Cardiac muscle cell (in vitro differentiated cells and primary cell): ENCODE data around the gene RIOK2. TPM values are rescaled to one million over a fixed set of nuclear protein-coding genes. Genes with fewer than 3 reads are reported as not detected.
"Not testable (repeated sequence)": the region's sequence is repeated elsewhere in the genome, so short reads cannot be mapped to it uniquely, and the experiment has no call there.

ENCODE experiments used
- DNase-seq, 2 donors: peaks; one replicate each; pipeline versions ENCODE4 v3.0.0 to v3.0.0-alpha.2; 2010 to 2017; ENCODE audit warnings: low read depth in 1 of 2, low spot score in 1 of 2
- H3K27ac ChIP-seq: fragments of 200-600 bp; sonication (generic); 2 replicates; pipeline ENCODE4 v1.5.1; 2016
- H3K27me3 ChIP-seq: fragments of 200-600 bp; sonication (generic); 2 replicates; pipeline ENCODE4 v1.6.0; 2016; ENCODE audit warnings: control low read depth
- H3K36me3 ChIP-seq: fragments of 200-600 bp; sonication (generic); 2 replicates; pipeline ENCODE4 v1.5.1; 2016; ENCODE audit warnings: control low read depth
- H3K4me1 ChIP-seq: fragments of 200-600 bp; sonication (generic); 2 replicates; pipeline ENCODE4 v1.8.1; 2017; ENCODE audit warnings: low read depth, mild to moderate bottlenecking, mixed run types
- H3K4me3 ChIP-seq: fragments of 200-600 bp; sonication (generic); 2 replicates; pipeline ENCODE4 v1.5.1; 2016; ENCODE audit warnings: mild to moderate bottlenecking
- H3K9me3 ChIP-seq: fragments of 200-600 bp; sonication (generic); 2 replicates; pipeline ENCODE4 v1.5.1; 2017; ENCODE audit warnings: low read depth, mild to moderate bottlenecking, control low read depth
- CTCF ChIP-seq: IDR thresholded peaks from 2 replicates; pipeline ENCODE4 v1.5.1; 2012; ENCODE audit warnings: low read depth, mild to moderate bottlenecking, low read length
- polyA plus RNA-seq: library from polyadenylated mRNA; unstranded; fragments of >200 nt; fragmentation: Nextera tagmentation; extraction: Ambion mirVana; gene quantifications from 2 replicates; pipeline ENCODE4 v1.2.1, GENCODE V29; 2016
- total RNA-seq: library from RNA; depleted of rRNA; stranded (reverse); fragments of >200 nt; gene quantifications from 2 replicates; pipeline ENCODE4 v1.2.3, GENCODE V29; 2016

Gene RIOK2
- total and polyA plus RNA-seq, 2 experiments from 2014 or later = 23.6 to 26.4 TPM

GRCh38 chr5:97182571-97183099 is 412 bp downstream of the RIOK2 start:
- Histone ChIP-seq H3K4me3 (peak overlapping the region; percentile 74), H3K36me3 (peaks cover 7% of the 10 kb centered on the region), H3K27me3 (no peaks in the 10 kb centered on the region), H3K9me3 (no peaks in the 10 kb centered on the region), H3K27ac (peak overlapping the region; percentile 99), H3K4me1 (peaks cover 8% of the 10 kb centered on the region)
- peak in 1 of 2 donors; percentile 28 for DNase-seq
- TF ChIP-seq CTCF = no peak

GRCh38 chr5:97181856-97182545 is 1.0 kb downstream of the RIOK2 start:
- H3K4me1 ChIP-seq = peaks cover 8% of the 10 kb centered on the region

GRCh38 chr5:97179457-97179856 is 3.6 kb downstream of the RIOK2 start:
- not testable (repeated sequence) for H3K27me3 ChIP-seq, H3K9me3 ChIP-seq, H3K4me1 ChIP-seq, DNase-seq, H3K4me3 ChIP-seq, H3K27ac ChIP-seq
- H3K36me3 ChIP-seq = peaks cover 38% of the 10 kb centered on the region

More at GRCh38 chr5:97181856-97182545, 1.0 kb downstream of the RIOK2 start:
- H3K9me3 ChIP-seq = no peaks in the 10 kb centered on the region
- TF ChIP-seq CTCF = no peak
- H3K4me3 ChIP-seq = peak overlapping the region; percentile 74
- peak in 1 of 2 donors; percentile 20 for DNase-seq
- H3K27me3 ChIP-seq = no peaks in the 10 kb centered on the region
- H3K27ac ChIP-seq = no peak overlapping the region
- peaks cover 13% of the 10 kb centered on the region for H3K36me3 ChIP-seq

- Histone ChIP-seq H3K4me1 (no peaks in the 10 kb centered on the region), H3K4me3 (no peak overlapping the region), H3K27me3 (no peaks in the 10 kb centered on the region), H3K9me3 (no peaks in the 10 kb centered on the region), H3K36me3 (peaks cover 79% of the 10 kb centered on the region), H3K27ac (no peak overlapping the region)
- TF ChIP-seq CTCF = no peak
- no peak for DNase-seq
These were observed 10.8 kb downstream of the RIOK2 start for GRCh38 chr5:97172227-97172626.

- no peak for DNase-seq
- H3K4me1 ChIP-seq = no peaks in the 10 kb centered on the region
- H3K27me3 ChIP-seq = no peaks in the 10 kb centered on the region
- no peak overlapping the region for H3K4me3 ChIP-seq
- no peak overlapping the region for H3K27ac ChIP-seq
- H3K9me3 ChIP-seq = no peaks in the 10 kb centered on the region
- H3K36me3 ChIP-seq = peaks cover 79% of the 10 kb centered on the region
- no peak for TF ChIP-seq CTCF
These were observed 11.3 kb downstream of the RIOK2 start for GRCh38 chr5:97171703-97172102.

GRCh38 chr5:97167435-97167834 is 15.6 kb downstream of the RIOK2 start:
- Histone ChIP-seq H3K4me1 (no peaks in the 10 kb centered on the region), H3K4me3 (no peak overlapping the region), H3K27ac (no peak overlapping the region), H3K27me3 (no peaks in the 10 kb centered on the region), H3K36me3 (peaks cover 75% of the 10 kb centered on the region), H3K9me3 (no peaks in the 10 kb centered on the region)
- no peak for TF ChIP-seq CTCF
- no peak for DNase-seq
